ENCODE results near the gene CD69.

CD69 gene

GRCh38 chr12:9760699-9761418 is at the start of gene CD69:
TSS of gene CD69 (minus strand) at chr12:9760901. CDS start at chr12:9760820, 81 bp downstream.
- no peak for TF ChIP-seq CTCF (IDR thresholded peaks at IDR 0.05)

GRCh38 chr12:9809866-9810265 is 49.2 kb upstream of the CD69 start:
- TF ChIP-seq CTCF (IDR thresholded peaks at IDR 0.05), result no peak

DNA sequence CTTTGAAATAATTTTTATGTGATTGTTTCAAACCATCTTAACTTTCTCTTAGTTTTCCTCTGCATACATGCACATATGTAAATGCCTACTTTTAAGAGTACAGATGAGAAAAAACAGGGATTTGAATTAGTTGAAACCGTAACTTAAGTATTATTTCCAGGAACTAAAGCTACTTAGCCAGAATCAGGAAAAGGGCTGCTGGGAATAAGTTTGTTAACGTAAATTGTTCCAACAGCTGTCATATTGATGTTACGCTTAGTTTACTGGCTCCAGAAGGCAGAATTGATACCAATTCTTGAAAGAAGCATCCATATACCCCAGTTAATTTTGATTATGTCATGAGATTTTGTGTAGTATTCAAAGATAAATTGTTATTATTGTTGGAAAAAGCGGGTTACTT is 48.6 kb upstream of the CD69 start:
- TF ChIP-seq CTCF (IDR thresholded peaks at IDR 0.05), result no peak

DNA sequence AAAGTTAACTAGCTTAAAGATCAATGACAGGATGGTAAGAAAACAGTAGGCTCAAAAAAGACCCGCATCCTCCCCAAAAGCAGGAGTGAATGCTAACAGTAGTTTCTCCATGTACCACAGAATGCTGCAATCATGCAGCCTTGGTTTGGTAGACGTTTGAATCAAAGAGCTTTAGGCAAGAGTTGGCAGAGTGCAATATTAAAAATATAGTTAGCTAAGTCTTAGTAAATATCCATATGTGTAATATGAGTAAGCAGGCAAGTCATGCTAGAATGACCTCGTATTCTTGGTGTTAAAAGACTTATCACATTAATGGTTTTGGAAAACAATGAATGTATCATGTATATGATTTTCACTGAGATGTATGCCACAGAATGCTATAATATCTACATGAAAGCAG is 47.8 kb upstream of the CD69 start:
- no peak for TF ChIP-seq CTCF (IDR thresholded peaks at IDR 0.05)

DNA sequence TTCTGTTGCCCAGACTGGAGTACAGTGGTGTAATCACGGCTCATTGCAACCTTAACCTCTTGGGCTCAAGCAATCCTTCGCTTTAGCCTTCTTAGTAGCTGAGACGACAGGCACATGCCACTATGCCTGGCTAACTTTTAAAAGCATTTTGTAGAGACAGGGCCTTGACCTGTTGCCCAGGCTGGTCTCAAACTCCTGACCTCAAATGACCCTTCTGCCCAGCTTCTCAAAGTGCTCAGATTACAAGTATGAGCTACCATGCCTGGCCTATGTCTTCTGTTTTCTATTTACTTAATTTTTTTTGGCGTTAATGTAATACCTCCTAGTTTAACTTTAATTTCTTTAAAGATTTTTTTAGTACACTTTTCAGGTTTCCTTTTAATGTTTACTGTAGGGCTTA is 46.0 kb upstream of the CD69 start:
- TF ChIP-seq CTCF (IDR thresholded peaks at IDR 0.05), result no peak

DNA sequence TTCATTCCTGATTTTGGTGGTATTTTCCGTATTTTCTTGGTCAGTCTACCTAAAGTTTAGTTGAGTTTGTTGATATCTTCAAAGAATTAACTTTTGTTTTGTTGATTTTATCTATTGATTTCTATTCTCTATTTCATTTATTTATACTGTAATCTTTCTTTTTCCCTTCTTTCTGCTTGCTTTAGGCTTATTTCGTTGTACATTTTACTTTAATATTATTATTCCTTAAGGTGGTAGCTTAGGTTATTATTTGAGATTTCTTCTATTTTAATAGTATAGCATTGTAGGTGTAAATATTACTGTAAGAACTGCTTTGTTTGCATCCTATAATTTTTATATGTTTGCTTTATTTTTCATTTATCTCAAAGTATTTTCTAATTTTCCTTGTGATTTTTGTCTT is 45.2 kb upstream of the CD69 start:
- TF ChIP-seq CTCF (IDR thresholded peaks at IDR 0.05), result no peak

DNA sequence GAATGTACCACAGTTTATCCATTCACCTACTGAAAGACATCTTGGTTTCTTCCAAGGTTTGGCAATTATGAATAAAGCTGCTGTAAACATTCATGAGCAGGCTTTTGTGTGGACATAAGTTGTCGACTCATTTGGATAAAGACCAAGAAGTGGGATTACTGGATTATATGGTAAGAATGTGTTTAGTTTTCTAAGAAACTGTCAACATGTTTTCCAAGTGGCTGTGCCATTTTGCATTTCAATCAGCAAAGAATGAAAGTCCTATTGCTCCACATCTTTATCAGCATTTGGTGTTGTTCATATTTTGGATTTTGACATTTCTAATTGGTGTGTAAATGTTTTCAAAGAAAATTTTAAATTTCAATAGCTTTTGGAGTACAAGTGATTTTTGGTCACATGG is 39.3 kb upstream of the CD69 start:
- TF ChIP-seq CTCF (IDR thresholded peaks at IDR 0.05), result no peak
